GM23248 (cell line): ENCODE measurements around the gene HEATR5B. TPM values are rescaled to one million over a fixed set of nuclear protein-coding genes. Genes with fewer than 3 reads are reported as not detected.
A peak's percentile ranks its signal among the peaks of the same experiment; 100 is the strongest.

Experiments used
- DNase-seq: peaks from one replicate; pipeline ENCODE4 v3.0.0-alpha.2; 2015
- H2AFZ ChIP-seq: fragments of 200-600 bp; sonication (generic); 2 replicates; pipeline ENCODE4 v1.6.1; 2016; ENCODE audit warnings: antibody characterized with exemption
- H3F3A ChIP-seq: fragments of 200-600 bp; sonication (generic); 2 replicates; pipeline ENCODE4 v1.6.1; 2016; ENCODE audit warnings: mild to moderate bottlenecking, antibody characterized with exemption, mixed run types; ENCODE audit not compliant: insufficient read depth
- H3K27ac ChIP-seq: fragments of 200-600 bp; sonication (generic); 2 replicates; pipeline ENCODE4 v1.5.1; 2016; ENCODE audit warnings: mild to moderate bottlenecking
- H3K27me3 ChIP-seq: fragments of 200-600 bp; sonication (generic); replicated peaks from 2 replicates; pipeline ENCODE4 v1.6.1; 2016; ENCODE audit warnings: mild to moderate bottlenecking; ENCODE audit not compliant: insufficient read depth
- H3K36me3 ChIP-seq: fragments of 200-600 bp; sonication (generic); 2 replicates; pipeline ENCODE4 v1.6.1; 2016; ENCODE audit warnings: low read depth, mild to moderate bottlenecking
- H3K4me1 ChIP-seq: fragments of 200-600 bp; sonication (generic); 2 replicates; pipeline ENCODE4 v1.6.1; 2016; ENCODE audit warnings: mild to moderate bottlenecking; ENCODE audit not compliant: insufficient read depth
- H3K4me2 ChIP-seq: fragments of 200-600 bp; sonication (generic); one replicate; pipeline ENCODE4 v1.6.1; 2016; ENCODE audit warnings: mild to moderate bottlenecking; ENCODE audit not compliant: unreplicated experiment
- H3K4me3 ChIP-seq: fragments of 200-600 bp; sonication (generic); 2 replicates; pipeline ENCODE4 v1.5.1; 2016; ENCODE audit warnings: mild to moderate bottlenecking
- H3K79me2 ChIP-seq: fragments of 200-600 bp; sonication (generic); 2 replicates; pipeline ENCODE4 v1.6.1; 2016; ENCODE audit warnings: mild to moderate bottlenecking; ENCODE audit not compliant: insufficient read depth
- H3K9ac ChIP-seq: fragments of 200-600 bp; sonication (generic); 2 replicates; pipeline ENCODE4 v1.6.1; 2016; ENCODE audit warnings: mild to moderate bottlenecking
- H3K9me2 ChIP-seq: fragments of 200-600 bp; sonication (generic); 2 replicates; pipeline ENCODE4 v1.6.1; 2016; ENCODE audit warnings: mixed run types, mild to moderate bottlenecking, moderate library complexity; ENCODE audit not compliant: insufficient read depth
- H3K9me3 ChIP-seq: fragments of 200-600 bp; sonication (generic); one replicate; pipeline ENCODE4 v1.6.1; 2017; ENCODE audit warnings: low read depth
- H4K20me1 ChIP-seq: fragments of 200-600 bp; sonication (generic); 2 replicates; pipeline ENCODE4 v1.6.0; 2016; ENCODE audit not compliant: insufficient read depth
- EZH2 ChIP-seq: fragments of 200-600 bp; sonication (generic); IDR thresholded peaks from 2 replicates; pipeline ENCODE4 v1.6.1; 2018; ENCODE audit warnings: antibody characterized with exemption, mild to moderate bottlenecking; ENCODE audit not compliant: insufficient read depth, poor library complexity, severe bottlenecking
- EZH2phosphoT487 ChIP-seq: fragments of 200-600 bp; sonication (generic); IDR thresholded peaks from 2 replicates; pipeline ENCODE4 v1.6.1; 2018; ENCODE audit warnings: antibody characterized with exemption, moderate library complexity, mild to moderate bottlenecking, low read depth; ENCODE audit not compliant: insufficient read depth
- WGBS, 2 experiments: methylation state at CpG; one replicate each; pipeline ENCODE4 v1.1.6; 2015 to 2017; ENCODE audit warnings: low lambda C conversion rate in 2 of 2, low coverage in 1 of 2; ENCODE audit errors: missing lambda C conversion rate in 2 of 2; 5-methylcytosine and 5-hydroxymethylcytosine counted together
- in situ Hi-C: fragments of 300-500 bp; cut with MboI; formaldehyde crosslinking; loops from 2 replicates; pipeline ENCODE4 v1.15.0; 2020
- polyA plus RNA-seq: library from polyadenylated mRNA; unstranded; fragments of >200 nt; fragmentation: Nextera tagmentation; extraction: Ambion mirVana; gene quantifications from 2 replicates; pipeline ENCODE4 v1.2.1, GENCODE V29; 2016
- total RNA-seq: library from RNA; depleted of rRNA; stranded (reverse); fragments of >200 nt; shearing (Covaris generic); gene quantifications from 2 replicates; pipeline ENCODE4 v1.2.3, GENCODE V29; 2014

HEATR5B gene
- total and polyA plus RNA-seq, 2 experiments from 2014 or later = 5.3 to 17.0 TPM

DNA sequence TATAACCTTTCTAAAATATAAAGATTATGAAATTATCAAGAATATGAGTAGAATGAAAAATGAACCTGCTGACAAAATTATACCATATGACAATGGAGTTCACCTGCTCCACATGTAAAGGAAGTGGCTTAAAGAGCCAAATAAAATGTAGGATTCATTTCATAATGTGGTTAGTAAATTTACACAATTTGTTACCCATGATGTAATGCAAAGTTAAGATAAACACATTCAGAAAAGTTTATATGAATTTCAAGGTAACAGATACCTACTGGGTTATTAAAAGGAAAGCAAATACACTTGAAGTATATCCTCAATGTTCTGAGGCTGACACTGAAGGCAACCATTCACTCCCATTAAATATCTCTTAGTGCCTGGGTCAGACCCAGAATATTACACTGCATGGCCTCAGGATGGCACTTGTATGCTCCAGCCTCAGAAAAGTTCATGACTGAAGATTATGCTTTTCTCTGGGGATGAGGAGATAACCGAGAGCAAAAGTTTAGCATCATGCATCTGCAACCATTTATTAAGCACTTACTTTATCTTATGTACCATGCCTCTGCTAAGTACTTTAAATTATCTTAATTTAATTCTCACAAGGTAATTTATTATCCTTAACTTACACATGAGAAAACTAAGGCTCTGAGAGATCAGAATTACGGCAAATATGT, 124.0 kb downstream of the HEATR5B start:
- no peak for TF ChIP-seq EZH2
- no peak for TF ChIP-seq EZH2phosphoT487
- H3K9me3 ChIP-seq = no peaks in the 10 kb centered on the region
- H3K9me2 ChIP-seq = no peaks in the 10 kb centered on the region
- whole genome bisulfite sequencing, 2 experiments = 64 to 70% methylated on average over 2 of the region's 2 CpGs
- H3K4me2 ChIP-seq = no peak overlapping the region
- no peaks in the 10 kb centered on the region for H3K36me3 ChIP-seq
- no peak overlapping the region for H3K9ac ChIP-seq
- H3K4me3 ChIP-seq = no peak overlapping the region
- H4K20me1 ChIP-seq = 0 out of 2 replicates have a peak, but pooled peaks cover 8% of the 10 kb centered on the region
- no peak overlapping the region for H3K27ac ChIP-seq
- peaks cover 100% of the 10 kb centered on the region for H3K79me2 ChIP-seq
- H3F3A ChIP-seq = peaks cover 6% of the 10 kb centered on the region; the same call in 1 of the 2 replicates
- in situ Hi-C loops = no loop called here
- peak; percentile 12 for DNase-seq
- no peaks in the 10 kb centered on the region for H3K27me3 ChIP-seq
- H2AFZ ChIP-seq = no peak overlapping the region
- no peaks in the 10 kb centered on the region; the same call in none of the 2 replicates for H3K4me1 ChIP-seq

DNA sequence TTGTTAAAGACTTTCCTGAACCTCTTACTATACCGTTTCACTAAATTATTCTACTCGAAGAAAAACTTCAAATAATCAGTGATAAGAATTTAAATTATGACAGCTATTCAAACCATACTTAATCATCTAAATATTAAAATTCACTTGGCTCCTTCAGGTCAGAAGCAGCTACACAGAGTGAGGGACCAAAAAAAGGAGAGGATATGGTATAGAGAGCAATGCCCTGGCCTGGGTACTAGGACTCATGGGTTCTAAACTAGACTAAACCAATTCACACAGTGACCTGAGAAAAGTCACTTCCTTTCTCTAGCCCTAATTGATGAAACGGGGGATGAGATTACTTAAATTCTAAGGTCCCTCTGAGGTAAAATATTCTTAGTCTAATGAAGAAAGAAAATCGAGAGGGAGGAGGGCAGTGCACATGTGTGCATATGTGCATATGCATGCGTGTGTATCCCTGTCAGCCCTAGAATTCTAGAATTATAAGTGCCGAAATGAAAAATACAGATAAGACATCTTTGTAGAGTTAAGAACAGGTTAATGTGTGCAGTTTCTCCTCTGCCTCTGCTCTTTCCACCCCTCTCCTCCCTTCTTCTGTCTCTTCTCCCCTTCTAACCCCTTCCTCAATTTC, 129.1 kb downstream of the HEATR5B start:
- in situ Hi-C loops = no loop called here
- Histone ChIP-seq H3K9me2 (no peaks in the 10 kb centered on the region), H3K36me3 (no peaks in the 10 kb centered on the region), H3K9me3 (no peaks in the 10 kb centered on the region), H4K20me1 (peaks cover 11% of the 10 kb centered on the region; the same call in 1 of the 2 replicates), H3K4me3 (no peak overlapping the region), H3K9ac (no peak overlapping the region), H3K79me2 (peaks cover 100% of the 10 kb centered on the region), H3K4me2 (no peak overlapping the region), H3K27ac (no peak overlapping the region), H3F3A (0 out of 2 replicates have a peak, but pooled peaks cover 2% of the 10 kb centered on the region), H3K4me1 (peaks cover 6% of the 10 kb centered on the region; the same call in 1 of the 2 replicates), H3K27me3 (no peaks in the 10 kb centered on the region), H2AFZ (no peak overlapping the region)
- WGBS, 2 experiments = 68 to 72% methylated on average over 6 of the region's 6 CpGs
- no peak for DNase-seq
- no peak for TF ChIP-seq EZH2phosphoT487
- no peak for TF ChIP-seq EZH2

DNA sequence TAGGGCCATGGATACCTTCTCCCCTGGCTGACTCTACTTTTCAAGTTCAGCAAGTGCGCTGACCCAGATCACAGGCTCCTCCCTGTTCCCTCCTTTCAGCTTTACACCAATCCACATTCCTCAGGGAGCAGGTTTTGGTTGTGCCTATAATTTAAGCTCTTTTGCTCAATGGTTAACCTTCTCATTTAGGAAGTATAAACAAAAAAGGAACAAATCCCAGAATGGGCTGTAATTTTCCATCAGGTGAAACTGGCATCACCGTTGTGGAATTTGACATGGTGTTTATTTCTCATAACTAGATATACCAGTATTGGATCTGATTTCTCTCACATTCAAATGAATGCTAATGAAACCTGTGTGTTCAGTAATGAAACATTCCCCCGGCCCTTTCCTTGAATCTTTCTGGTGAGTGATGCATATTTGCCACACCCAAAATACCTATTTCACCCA, 131.4 kb downstream of the HEATR5B start:
- H2AFZ ChIP-seq = no peak overlapping the region
- no peak for DNase-seq
- peaks cover 6% of the 10 kb centered on the region; the same call in 1 of the 2 replicates for H3K4me1 ChIP-seq
- no peaks in the 10 kb centered on the region for H3K9me3 ChIP-seq
- H4K20me1 ChIP-seq = peaks cover 11% of the 10 kb centered on the region; the same call in 1 of the 2 replicates
- TF ChIP-seq EZH2 (no peak), EZH2phosphoT487 (no peak)
- no peaks in the 10 kb centered on the region for H3K9me2 ChIP-seq
- H3K4me2 ChIP-seq = no peak overlapping the region
- no peaks in the 10 kb centered on the region for H3K36me3 ChIP-seq
- no peak overlapping the region for H3K9ac ChIP-seq
- H3K4me3 ChIP-seq = no peak overlapping the region
- peaks cover 100% of the 10 kb centered on the region for H3K79me2 ChIP-seq
- in situ Hi-C loops = no loop called here
- WGBS, 2 experiments = 93 to 98% methylated on average over 3 of the region's 3 CpGs
- H3K27me3 ChIP-seq = no peaks in the 10 kb centered on the region
- H3K27ac ChIP-seq = no peak overlapping the region
- H3F3A ChIP-seq = no peaks in the 10 kb centered on the region

DNA sequence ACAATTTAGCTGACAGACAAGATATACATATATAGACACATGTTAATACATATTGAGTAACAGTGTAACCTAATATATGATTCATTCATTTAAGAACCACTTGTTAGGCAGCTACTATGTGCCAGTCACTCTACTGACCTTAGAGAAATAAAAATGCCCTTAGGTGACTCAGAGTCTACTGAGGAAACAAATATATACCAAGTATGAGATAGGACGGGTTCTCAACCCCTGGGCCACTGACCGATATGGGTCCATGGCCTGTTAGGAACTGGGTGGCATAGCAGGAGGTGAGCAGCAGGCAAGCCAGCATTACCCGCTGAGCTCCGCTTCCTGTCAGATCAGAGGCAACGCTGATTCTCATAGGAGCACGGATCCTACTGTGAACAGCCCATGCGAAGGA, 132.6 kb downstream of the HEATR5B start:
- H3K79me2 ChIP-seq = peaks cover 100% of the 10 kb centered on the region
- in situ Hi-C loops = no loop called here
- H3F3A ChIP-seq = no peaks in the 10 kb centered on the region
- peaks cover 6% of the 10 kb centered on the region; the same call in 1 of the 2 replicates for H3K4me1 ChIP-seq
- peaks cover 11% of the 10 kb centered on the region; the same call in 1 of the 2 replicates for H4K20me1 ChIP-seq
- DNase-seq = peak; percentile 52
- no peak overlapping the region for H3K27ac ChIP-seq
- WGBS, 2 experiments = 92 to 94% methylated on average over 7 of the region's 7 CpGs
- no peaks in the 10 kb centered on the region for H3K36me3 ChIP-seq
- no peak overlapping the region for H2AFZ ChIP-seq
- H3K9me2 ChIP-seq = no peaks in the 10 kb centered on the region
- H3K27me3 ChIP-seq = no peaks in the 10 kb centered on the region
- H3K9ac ChIP-seq = no peak overlapping the region
- H3K9me3 ChIP-seq = no peaks in the 10 kb centered on the region
- no peak for TF ChIP-seq EZH2
- TF ChIP-seq EZH2phosphoT487 = no peak
- no peak overlapping the region for H3K4me3 ChIP-seq
- no peak overlapping the region for H3K4me2 ChIP-seq
